ENCODE measurements around the gene COL8A2. TPM values are rescaled to one million over a fixed set of nuclear protein-coding genes. Genes with fewer than 3 reads are reported as not detected.
"Not testable (repeated sequence)": the region's sequence is repeated elsewhere in the genome, so short reads cannot be mapped to it uniquely, and the experiment has no call there.

COL8A2 gene
- total RNA-seq, 1 donor from 2014 or later, result not detected

- H3K4me1 Mint-ChIP-seq (ENCODE audit: low read depth, unreplicated experiment), result peaks cover 21% of the 10 kb centered on the region
- peak overlapping the region; percentile 80 for H3K4me3 Mint-ChIP-seq (ENCODE audit: unreplicated experiment)
- H3K27ac Mint-ChIP-seq (ENCODE audit: unreplicated experiment), result peak overlapping the region; percentile 34
- TF ChIP-seq, protein P1, sequence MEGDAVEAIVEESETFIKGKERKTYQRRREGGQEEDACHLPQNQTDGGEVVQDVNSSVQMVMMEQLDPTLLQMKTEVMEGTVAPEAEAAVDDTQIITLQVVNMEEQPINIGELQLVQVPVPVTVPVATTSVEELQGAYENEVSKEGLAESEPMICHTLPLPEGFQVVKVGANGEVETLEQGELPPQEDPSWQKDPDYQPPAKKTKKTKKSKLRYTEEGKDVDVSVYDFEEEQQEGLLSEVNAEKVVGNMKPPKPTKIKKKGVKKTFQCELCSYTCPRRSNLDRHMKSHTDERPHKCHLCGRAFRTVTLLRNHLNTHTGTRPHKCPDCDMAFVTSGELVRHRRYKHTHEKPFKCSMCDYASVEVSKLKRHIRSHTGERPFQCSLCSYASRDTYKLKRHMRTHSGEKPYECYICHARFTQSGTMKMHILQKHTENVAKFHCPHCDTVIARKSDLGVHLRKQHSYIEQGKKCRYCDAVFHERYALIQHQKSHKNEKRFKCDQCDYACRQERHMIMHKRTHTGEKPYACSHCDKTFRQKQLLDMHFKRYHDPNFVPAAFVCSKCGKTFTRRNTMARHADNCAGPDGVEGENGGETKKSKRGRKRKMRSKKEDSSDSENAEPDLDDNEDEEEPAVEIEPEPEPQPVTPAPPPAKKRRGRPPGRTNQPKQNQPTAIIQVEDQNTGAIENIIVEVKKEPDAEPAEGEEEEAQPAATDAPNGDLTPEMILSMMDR (IDR thresholded peaks at IDR 0.05; ENCODE audit: partially characterized antibody, unreplicated experiment), result peak; percentile 11
- no peaks in the 10 kb centered on the region for H3K9me3 Mint-ChIP-seq (ENCODE audit: unreplicated experiment)
- DNase-seq, result peak; percentile 36
- H3K36me3 Mint-ChIP-seq (ENCODE audit: unreplicated experiment), result no peaks in the 10 kb centered on the region
- peaks cover 5% of the 10 kb centered on the region for H3K27me3 Mint-ChIP-seq (ENCODE audit: unreplicated experiment)
Observed at GRCh38 chr1:36160949-36161485, 36.0 kb upstream of the COL8A2 start.

DNA sequence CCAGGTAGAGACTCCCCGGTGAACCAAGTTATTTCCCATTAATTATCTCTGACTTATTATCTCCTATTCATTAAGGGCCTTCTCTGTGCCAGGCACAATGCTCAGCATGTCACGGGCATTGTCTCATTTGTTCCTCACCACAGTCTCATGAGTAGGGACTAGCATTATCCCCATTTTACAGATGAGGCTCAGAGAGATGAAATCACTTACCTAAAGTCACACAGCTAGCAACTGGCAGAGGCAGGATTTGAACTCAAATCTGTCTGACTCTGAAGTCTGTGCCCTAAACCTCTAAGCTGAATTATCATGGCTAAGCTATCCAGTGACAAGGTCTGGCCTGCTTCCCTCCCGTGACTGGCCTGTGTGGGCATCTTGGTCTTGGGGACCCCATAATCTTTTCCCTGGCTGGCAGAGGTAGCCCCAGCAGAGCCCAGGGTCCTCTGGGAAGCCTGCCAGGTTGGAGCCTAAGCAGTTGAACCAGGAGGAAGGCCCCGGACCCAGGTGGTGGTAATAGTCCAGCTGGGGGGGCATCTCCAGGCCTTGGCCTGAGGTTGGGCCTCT is 35.4 kb upstream of the COL8A2 start:
- DNase-seq, result no peak
- peaks cover 21% of the 10 kb centered on the region for H3K4me1 Mint-ChIP-seq (ENCODE audit: low read depth, unreplicated experiment)

DNA sequence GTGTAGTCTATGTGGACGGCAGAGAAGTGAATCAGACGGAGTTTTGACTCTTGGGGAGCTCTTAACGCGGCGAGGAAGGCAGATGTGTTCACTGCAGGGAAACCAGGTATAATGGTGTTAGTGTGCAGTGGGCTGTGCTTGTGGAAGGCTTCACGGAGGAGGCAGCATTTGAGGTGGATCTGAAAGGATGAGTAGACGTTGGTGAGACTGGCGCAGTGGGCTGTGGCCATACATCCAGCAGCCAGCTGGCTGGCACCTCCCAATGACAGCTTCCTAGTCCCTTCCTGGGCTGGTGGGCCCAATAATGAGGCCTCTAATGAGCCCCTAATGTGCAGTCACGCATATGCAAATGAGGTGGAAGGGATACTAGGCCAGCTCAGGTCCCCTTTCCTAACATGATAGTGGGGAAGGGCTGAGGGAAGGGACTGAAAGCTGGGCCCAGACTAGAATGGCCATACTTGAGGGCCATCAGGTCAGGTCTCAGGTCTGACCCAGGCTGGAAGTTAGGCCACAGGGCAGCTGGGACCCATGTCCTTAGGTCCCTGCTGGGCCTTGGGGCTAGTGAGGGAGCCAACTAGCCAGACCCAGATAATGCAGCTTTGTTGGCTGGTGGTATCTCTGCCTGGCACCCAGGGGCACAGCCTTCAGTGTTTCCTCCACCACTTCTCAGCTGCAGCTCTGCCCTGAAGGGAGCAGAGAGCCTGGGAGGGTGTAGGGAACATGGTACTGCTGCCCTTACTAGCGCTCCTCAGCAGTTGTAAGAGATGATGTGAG is 34.8 kb upstream of the COL8A2 start:
- no peak overlapping the region for H3K27ac Mint-ChIP-seq (ENCODE audit: unreplicated experiment)
- no peaks in the 10 kb centered on the region for H3K9me3 Mint-ChIP-seq (ENCODE audit: unreplicated experiment)
- TF ChIP-seq, protein P1 (IDR thresholded peaks at IDR 0.05; ENCODE audit: partially characterized antibody, unreplicated experiment), result no peak
- peaks cover 21% of the 10 kb centered on the region for H3K4me1 Mint-ChIP-seq (ENCODE audit: low read depth, unreplicated experiment)
- peaks cover 8% of the 10 kb centered on the region for H3K27me3 Mint-ChIP-seq (ENCODE audit: unreplicated experiment)
- no peaks in the 10 kb centered on the region for H3K36me3 Mint-ChIP-seq (ENCODE audit: unreplicated experiment)
- DNase-seq, result no peak
- H3K4me3 Mint-ChIP-seq (ENCODE audit: unreplicated experiment), result peak overlapping the region; percentile 55

More for the DNA sequence above, 35.4 kb upstream of the COL8A2 start:
- H3K36me3 Mint-ChIP-seq (ENCODE audit: unreplicated experiment), result no peaks in the 10 kb centered on the region
- H3K27ac Mint-ChIP-seq (ENCODE audit: unreplicated experiment), result no peak overlapping the region
- TF ChIP-seq, protein P1 (IDR thresholded peaks at IDR 0.05; ENCODE audit: partially characterized antibody, unreplicated experiment), result no peak
- peaks cover 5% of the 10 kb centered on the region for H3K27me3 Mint-ChIP-seq (ENCODE audit: unreplicated experiment)
- peak overlapping the region; percentile 55 for H3K4me3 Mint-ChIP-seq (ENCODE audit: unreplicated experiment)
- no peaks in the 10 kb centered on the region for H3K9me3 Mint-ChIP-seq (ENCODE audit: unreplicated experiment)

DNA sequence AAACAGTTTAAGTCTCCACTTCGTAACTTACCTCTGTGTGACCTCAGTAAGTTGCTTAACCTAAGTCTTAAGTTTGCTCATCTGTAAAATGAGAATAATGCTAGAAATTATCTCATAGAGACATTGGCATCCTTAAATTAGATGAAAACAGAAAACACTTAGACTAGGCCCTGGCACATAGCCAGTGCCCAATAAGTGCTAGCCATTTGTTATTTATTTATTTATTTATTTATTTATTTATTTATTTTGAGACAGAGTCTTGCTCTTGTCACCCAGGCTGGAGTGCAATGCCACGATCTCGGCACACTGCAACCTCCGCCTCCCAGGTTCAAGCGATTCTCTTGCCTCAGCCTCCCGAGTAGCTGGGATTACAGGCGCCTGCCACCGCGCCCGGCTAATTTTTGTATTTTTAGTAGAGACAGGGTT is 33.8 kb upstream of the COL8A2 start:
- Mint-ChIP-seq H3K27ac (ENCODE audit: unreplicated experiment) (peak overlapping the region; percentile 44), H3K27me3 (ENCODE audit: unreplicated experiment) (peaks cover 15% of the 10 kb centered on the region), H3K4me3 (ENCODE audit: unreplicated experiment) (peak overlapping the region; percentile 87), H3K4me1 (ENCODE audit: low read depth, unreplicated experiment) (peaks cover 28% of the 10 kb centered on the region)
- H3K36me3 Mint-ChIP-seq (ENCODE audit: unreplicated experiment); H3K9me3 Mint-ChIP-seq (ENCODE audit: unreplicated experiment); DNase-seq: not testable (repeated sequence)

DNA sequence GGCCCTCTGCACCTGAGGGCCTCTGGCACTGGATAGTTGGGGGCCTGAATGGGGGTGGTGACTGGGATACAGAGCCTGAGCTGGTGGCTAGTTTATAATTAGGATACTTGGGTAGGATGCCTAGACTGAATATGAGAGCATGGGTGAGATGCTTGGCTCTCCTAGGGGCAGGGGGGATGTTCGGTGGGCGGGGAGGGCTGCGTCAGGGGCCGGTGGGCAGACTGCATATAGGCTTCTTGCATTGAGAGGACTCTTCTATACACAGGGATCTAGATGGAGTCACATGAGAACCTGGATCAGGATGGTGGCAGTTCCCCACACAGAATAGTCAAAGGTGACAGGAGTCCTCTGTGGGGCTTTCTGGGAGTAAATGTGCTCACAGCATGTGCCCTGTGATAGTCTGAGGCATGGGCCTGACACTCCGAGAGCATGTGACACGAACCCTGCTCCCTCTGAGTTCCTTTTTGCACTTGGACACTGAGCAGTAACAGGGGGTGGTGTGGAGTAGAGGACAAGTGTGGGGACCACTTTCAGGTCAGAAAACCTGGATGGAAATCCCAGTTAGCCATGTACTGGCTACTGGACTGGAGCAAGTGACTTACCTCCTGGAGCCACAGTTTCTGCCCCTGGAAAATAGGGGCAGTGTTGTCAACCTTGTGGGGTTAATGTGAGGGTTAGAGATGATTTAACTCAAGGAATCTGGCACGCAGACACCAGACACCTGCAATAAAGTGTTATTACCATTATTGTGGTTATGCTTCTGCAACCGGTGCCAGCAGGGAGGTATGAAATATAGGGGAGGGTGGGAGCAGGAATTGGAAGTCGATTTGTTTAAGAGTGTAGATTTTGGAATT is 33.2 kb upstream of the COL8A2 start:
- peaks cover 29% of the 10 kb centered on the region for H3K4me1 Mint-ChIP-seq (ENCODE audit: low read depth, unreplicated experiment)
- TF ChIP-seq, protein P1 (IDR thresholded peaks at IDR 0.05; ENCODE audit: partially characterized antibody, unreplicated experiment), result no peak
- H3K9me3 Mint-ChIP-seq (ENCODE audit: unreplicated experiment), result peaks cover 3% of the 10 kb centered on the region
- H3K36me3 Mint-ChIP-seq (ENCODE audit: unreplicated experiment), result no peaks in the 10 kb centered on the region
- no peak for DNase-seq
- peaks cover 18% of the 10 kb centered on the region for H3K27me3 Mint-ChIP-seq (ENCODE audit: unreplicated experiment)
- H3K27ac Mint-ChIP-seq (ENCODE audit: unreplicated experiment), result no peak overlapping the region
- peak overlapping the region; percentile 87 for H3K4me3 Mint-ChIP-seq (ENCODE audit: unreplicated experiment)

Data from glutamatergic neuron (in vitro differentiated cells).